HCT116 (cell line): ENCODE results near the gene TTC6. TPM values are rescaled to one million over a fixed set of nuclear protein-coding genes. Genes with fewer than 3 reads are reported as not detected.

Experiments
- ATAC-seq: fragments of 200-7000 bp; cut with Tn5 transposase; 2 replicates; pipeline ENCODE4 v1.9.1; 2020; ENCODE audit warnings: mild to moderate bottlenecking, moderate library complexity
- BruUV-seq: library from RNA; stranded (reverse); fragments of 400-500 nt; replicated peaks from 2 replicates; lab custom pipeline; 2021; lab: Mats Ljungman, UMichigan
- CTCF ChIA-PET: fragments of 300-600 bp; sonication (Branson Sonifier 250); formaldehyde crosslinking; loops from one replicate; lab custom pipeline; 2021; ENCODE audit warnings: antibody characterized with exemption; lab: Charles Lee
- POLR2A ChIA-PET: fragments of 300-600, 350-600 bp; sonication (Branson Sonifier 250); formaldehyde crosslinking; loops from one replicate; lab custom pipeline; 2021; ENCODE audit warnings: antibody characterized with exemption; lab: Charles Lee
- RAD21 ChIA-PET, 2 experiments: fragments of 300-600 bp; sonication (Branson Sonifier 250); formaldehyde crosslinking; loops; one replicate each; lab custom pipeline; 2023; ENCODE audit warnings: low total read pairs in 2 of 2; ENCODE audit not compliant: uncharacterized antibody in 2 of 2, unreplicated experiment in 2 of 2, low non-redundant PET in 1 of 2; lab: Charles Lee
- DNase-seq: peaks from one replicate; pipeline ENCODE4 v3.0.0-alpha.2; 2010; ENCODE audit warnings: low read depth, low spot score
- H2AFZ ChIP-seq: fragments of 200-600 bp; shearing (Covaris generic), sonication (generic); 2 replicates; pipeline ENCODE4 v1.6.1; 2017; ENCODE audit warnings: low read depth, mixed run types, mixed read lengths, antibody characterized with exemption, low read length; ENCODE audit not compliant: poor library complexity, severe bottlenecking
- H3K27ac ChIP-seq: 2 replicates; pipeline ENCODE4 v1.5.1; 2012; ENCODE audit warnings: low read depth, low read length
- H3K27me3 ChIP-seq: fragments of 200-600 bp; sonication (generic); 2 replicates; pipeline ENCODE4 v1.6.1; 2016; ENCODE audit warnings: mixed run types, low read length, mixed read lengths; ENCODE audit not compliant: insufficient read depth
- H3K36me3 ChIP-seq, 2 experiments: fragments of 200-500 bp in 1 of 2; fragments of 200-600 bp in 1 of 2; sonication (Bioruptor generic) in 1 of 2; sonication (generic) in 1 of 2; 2 replicates each; pipeline versions ENCODE4 v1.5.1 to v1.6.1; 2014 to 2016; ENCODE audit warnings: low read length in 2 of 2, inconsistent platforms in 1 of 2, mixed read lengths in 1 of 2, mixed run types in 1 of 2; ENCODE audit not compliant: insufficient read depth in 2 of 2, control insufficient read depth in 1 of 2
- H3K4me1 ChIP-seq, 2 experiments: fragments of 200-600 bp in 1 of 2; sonication (generic) in 1 of 2; 2 replicates each; pipeline versions ENCODE4 v1.5.1 to v1.6.1; 2012 to 2017; ENCODE audit warnings: low read length in 2 of 2, inconsistent platforms in 1 of 2, mild to moderate bottlenecking in 1 of 2, mixed read lengths in 1 of 2, mixed run types in 1 of 2, moderate library complexity in 1 of 2; ENCODE audit not compliant: insufficient read depth in 2 of 2, control insufficient read depth in 1 of 2
- H3K4me2 ChIP-seq: fragments of 200-600 bp; sonication (generic); 2 replicates; pipeline ENCODE4 v1.6.1; 2017; ENCODE audit warnings: mixed run types, low read length, mixed read lengths
- H3K4me3 ChIP-seq, 2 experiments: fragments of 200-600 bp in 1 of 2; sonication (generic) in 1 of 2; replicated peaks in 1 of 2; 2 replicates each; pipeline ENCODE4 v1.5.1; 2011 to 2016; ENCODE audit warnings: low read length in 2 of 2, control low read depth in 1 of 2, low read depth in 1 of 2, mild to moderate bottlenecking in 1 of 2, mixed read lengths in 1 of 2, mixed run types in 1 of 2
- H3K79me2 ChIP-seq: fragments of 200-600 bp; sonication (generic); 2 replicates; pipeline ENCODE4 v1.6.1; 2017; ENCODE audit warnings: mild to moderate bottlenecking, mixed run types, low read length, moderate library complexity, mixed read lengths; ENCODE audit not compliant: insufficient read depth
- H3K9ac ChIP-seq: fragments of 200-600 bp; sonication (generic); 2 replicates; pipeline ENCODE4 v1.6.1; 2016; ENCODE audit warnings: low read length, mixed read lengths
- H3K9me2 ChIP-seq: fragments of 200-600 bp; sonication (generic), shearing (Covaris generic); 2 replicates; pipeline ENCODE4 v1.6.1; 2017; ENCODE audit warnings: mixed run types, mild to moderate bottlenecking, moderate library complexity; ENCODE audit not compliant: insufficient read depth
- H3K9me3 ChIP-seq, 2 experiments: fragments of 200-500 bp in 1 of 2; fragments of 200-600 bp in 1 of 2; sonication (Bioruptor generic) in 1 of 2; sonication (generic) in 1 of 2; 2 replicates each; pipeline ENCODE4 v1.6.1; 2014 to 2017; ENCODE audit warnings: low read length in 2 of 2, mixed read lengths in 2 of 2, inconsistent platforms in 1 of 2, low read depth in 1 of 2, mild to moderate bottlenecking in 1 of 2, mixed run types in 1 of 2, moderate library complexity in 1 of 2; ENCODE audit not compliant: control insufficient read depth in 1 of 2, insufficient read depth in 1 of 2
- H4K20me1 ChIP-seq: fragments of 200-600 bp; sonication (generic), shearing (Covaris generic); 2 replicates; pipeline ENCODE4 v1.6.1; 2017; ENCODE audit warnings: mixed run types, mild to moderate bottlenecking, moderate library complexity; ENCODE audit not compliant: insufficient read depth
- CEBPB ChIP-seq: IDR thresholded peaks from 2 replicates; pipeline ENCODE4 v1.6.1; 2012; ENCODE audit warnings: low read depth
- EGR1 ChIP-seq: IDR thresholded peaks from 2 replicates; pipeline ENCODE4 v1.6.1; 2012; ENCODE audit warnings: low read depth
- EZH2 ChIP-seq: fragments of 200-600 bp; sonication (generic); IDR thresholded peaks from 2 replicates; pipeline ENCODE4 v1.6.1; 2017; ENCODE audit warnings: antibody characterized with exemption, mixed run types
- FOSL1 ChIP-seq: IDR thresholded peaks from 2 replicates; pipeline ENCODE4 v1.6.1; 2012; ENCODE audit warnings: low read depth
- JUND ChIP-seq: IDR thresholded peaks from 2 replicates; pipeline ENCODE4 v1.6.1; 2012
- POLR2A ChIP-seq: IDR thresholded peaks from 2 replicates; pipeline ENCODE4 v1.7.0; 2011; ENCODE audit warnings: borderline replicate concordance; ENCODE audit not compliant: insufficient read depth, insufficient read length; ENCODE audit errors: extremely low read depth
- POLR2AphosphoS5 ChIP-seq: IDR thresholded peaks from 2 replicates; pipeline ENCODE4 v1.6.1; 2011; ENCODE audit warnings: mild to moderate bottlenecking, low read depth, low read length, moderate library complexity
- RAD21 ChIP-seq: IDR thresholded peaks from 2 replicates; pipeline ENCODE4 v1.6.1; 2012; ENCODE audit warnings: low read depth, mild to moderate bottlenecking
- SIN3A ChIP-seq: IDR thresholded peaks from 2 replicates; pipeline ENCODE4 v1.6.1; 2012; ENCODE audit warnings: low read depth
- SP1 ChIP-seq: IDR thresholded peaks from 2 replicates; pipeline ENCODE4 v1.6.1; 2012; ENCODE audit warnings: low read depth
- SRF ChIP-seq: IDR thresholded peaks from 2 replicates; pipeline ENCODE4 v1.6.1; 2012; ENCODE audit warnings: low read depth
- TCF7L2 ChIP-seq: IDR thresholded peaks from 2 replicates; pipeline ENCODE4 v1.7.0; 2011; ENCODE audit warnings: borderline replicate concordance, inconsistent platforms; ENCODE audit not compliant: insufficient read depth, insufficient read length; ENCODE audit errors: extremely low read depth
- YY1 ChIP-seq: IDR thresholded peaks from 2 replicates; pipeline ENCODE4 v1.6.1; 2011; ENCODE audit warnings: low read length, low read depth, moderate library complexity, mild to moderate bottlenecking; ENCODE audit not compliant: insufficient replicate concordance; ENCODE audit errors: extremely low read depth
- ZFX ChIP-seq: fragments of 450-650 bp; IDR thresholded peaks from 2 replicates; pipeline ENCODE4 v1.6.1; 2017
- ZNF274 ChIP-seq: fragments of 200-500 bp; sonication (Bioruptor generic); IDR thresholded peaks from 2 replicates; pipeline ENCODE4 v1.6.1; 2014; ENCODE audit warnings: mild to moderate bottlenecking, low read depth, low read length, inconsistent platforms
- intact Hi-C: fragments of 100-400 bp; cut with micrococcal nuclease; formaldehyde crosslinking; loops from 2 replicates; pipeline ENCODE4 v1.10.0; 2022
- total RNA-seq: library from RNA; stranded (reverse); gene quantifications from one replicate; pipeline ENCODE4 v1.2.1, GENCODE V29; 2021; ENCODE audit not compliant: unreplicated experiment
- TF ChIP-seq, protein P1 (sequence below), 3 experiments: fragments of 200-600 bp in 1 of 3; sonication (generic) in 1 of 3; IDR thresholded peaks in 2 of 3; conservative IDR thresholded peaks in 1 of 3; 2 replicates each; pipeline ENCODE4 v1.5.1; 2012 to 2017; ENCODE audit warnings: low read depth in 2 of 3, low read length in 2 of 3, antibody characterized with exemption in 1 of 3, borderline replicate concordance in 1 of 3, control low read depth in 1 of 3, mild to moderate bottlenecking in 1 of 3, mixed read lengths in 1 of 3, mixed run types in 1 of 3, moderate library complexity in 1 of 3; ENCODE audit not compliant: insufficient read depth in 1 of 3
- TF ChIP-seq, protein P2 (sequence below): IDR thresholded peaks from 2 replicates; pipeline ENCODE4 v1.6.1; 2011; ENCODE audit warnings: mild to moderate bottlenecking, low read length, moderate library complexity; ENCODE audit not compliant: insufficient replicate concordance; ENCODE audit errors: extremely low read depth
- TF ChIP-seq, protein P3 (sequence below): IDR thresholded peaks from 2 replicates; pipeline ENCODE4 v1.6.1; 2012; ENCODE audit warnings: low read depth
- TF ChIP-seq, protein P4 (sequence below): IDR thresholded peaks from 2 replicates; pipeline ENCODE4 v1.6.1; 2012
- TF ChIP-seq, protein P5 (sequence below): IDR thresholded peaks from 2 replicates; pipeline ENCODE4 v1.6.1; 2012

TTC6 gene
- total RNA-seq, 1 experiment from 2014 or later, result 0.10 TPM

DNA sequence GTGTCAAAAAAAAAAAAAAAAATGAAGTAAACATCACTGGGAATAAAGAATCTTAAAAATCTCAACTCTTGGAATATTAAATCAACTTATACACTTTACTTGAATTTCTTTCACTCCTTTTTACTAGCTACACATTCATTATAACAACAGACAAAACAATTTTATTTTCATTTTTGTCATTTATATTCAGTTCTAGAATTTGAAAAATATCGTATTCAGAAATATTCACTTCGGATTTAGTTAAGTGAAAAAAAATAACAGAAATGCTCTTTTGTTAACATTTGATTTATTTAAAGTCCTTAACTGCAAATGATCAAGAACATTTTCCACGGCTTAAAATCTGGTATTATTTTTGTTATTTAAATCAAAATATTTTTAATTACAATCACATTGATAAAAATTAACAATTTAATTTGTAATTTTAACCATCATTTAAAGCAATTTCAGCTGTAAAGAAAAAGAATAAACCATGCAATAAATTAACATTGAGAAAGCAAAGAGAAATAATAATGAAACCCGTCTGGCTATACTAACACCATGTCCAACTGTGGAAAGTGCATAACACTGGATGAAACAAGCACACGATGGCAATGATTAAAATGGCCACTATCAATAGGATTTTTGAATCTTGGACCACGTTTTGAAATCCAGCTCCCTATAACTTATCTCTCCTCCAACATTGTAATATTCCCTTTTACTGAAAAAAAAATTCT is 5.6 kb upstream of the TTC6 start:
- H3K4me2 ChIP-seq, result no peak overlapping the region
- intact Hi-C loops, result no loop called here
- H3K27ac ChIP-seq, result no peak overlapping the region
- H3K4me3 ChIP-seq, result no peak overlapping the region
- ChIA-PET CTCF (no interaction called here), RAD21 (interaction anchor here in 1 of 2 experiments (0.6 kb wide), 1 partner anchor 285 kb away, joined by 3 read pairs; no protein-coding TSS in a partner anchor)
- H3K4me1 ChIP-seq, result peaks cover 0 to 8% of the 10 kb centered on the region in 2 experiments
- H3K27me3 ChIP-seq, result no peaks in the 10 kb centered on the region
- no peaks in the 10 kb centered on the region for H4K20me1 ChIP-seq
- no peaks in the 10 kb centered on the region for H3K9me2 ChIP-seq
- H2AFZ ChIP-seq, result no peak overlapping the region
- BruUV-seq, result no TSS peak
- TF ChIP-seq, protein P1, sequence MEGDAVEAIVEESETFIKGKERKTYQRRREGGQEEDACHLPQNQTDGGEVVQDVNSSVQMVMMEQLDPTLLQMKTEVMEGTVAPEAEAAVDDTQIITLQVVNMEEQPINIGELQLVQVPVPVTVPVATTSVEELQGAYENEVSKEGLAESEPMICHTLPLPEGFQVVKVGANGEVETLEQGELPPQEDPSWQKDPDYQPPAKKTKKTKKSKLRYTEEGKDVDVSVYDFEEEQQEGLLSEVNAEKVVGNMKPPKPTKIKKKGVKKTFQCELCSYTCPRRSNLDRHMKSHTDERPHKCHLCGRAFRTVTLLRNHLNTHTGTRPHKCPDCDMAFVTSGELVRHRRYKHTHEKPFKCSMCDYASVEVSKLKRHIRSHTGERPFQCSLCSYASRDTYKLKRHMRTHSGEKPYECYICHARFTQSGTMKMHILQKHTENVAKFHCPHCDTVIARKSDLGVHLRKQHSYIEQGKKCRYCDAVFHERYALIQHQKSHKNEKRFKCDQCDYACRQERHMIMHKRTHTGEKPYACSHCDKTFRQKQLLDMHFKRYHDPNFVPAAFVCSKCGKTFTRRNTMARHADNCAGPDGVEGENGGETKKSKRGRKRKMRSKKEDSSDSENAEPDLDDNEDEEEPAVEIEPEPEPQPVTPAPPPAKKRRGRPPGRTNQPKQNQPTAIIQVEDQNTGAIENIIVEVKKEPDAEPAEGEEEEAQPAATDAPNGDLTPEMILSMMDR (IDR thresholded peaks at IDR 0.05 in 2 of 3, conservative IDR thresholded peaks at IDR 0.05 in 1 of 3; ENCODE audit: borderline replicate concordance in 1 of 3, insufficient read depth in 1 of 3, low read depth in 2 of 3, low read length in 2 of 3), result no peak
- TF ChIP-seq ZFX, result no peak
- TF ChIP-seq FOSL1, result no peak
- no peak for TF ChIP-seq YY1
- no peak for TF ChIP-seq POLR2A
- TF ChIP-seq, protein P2, sequence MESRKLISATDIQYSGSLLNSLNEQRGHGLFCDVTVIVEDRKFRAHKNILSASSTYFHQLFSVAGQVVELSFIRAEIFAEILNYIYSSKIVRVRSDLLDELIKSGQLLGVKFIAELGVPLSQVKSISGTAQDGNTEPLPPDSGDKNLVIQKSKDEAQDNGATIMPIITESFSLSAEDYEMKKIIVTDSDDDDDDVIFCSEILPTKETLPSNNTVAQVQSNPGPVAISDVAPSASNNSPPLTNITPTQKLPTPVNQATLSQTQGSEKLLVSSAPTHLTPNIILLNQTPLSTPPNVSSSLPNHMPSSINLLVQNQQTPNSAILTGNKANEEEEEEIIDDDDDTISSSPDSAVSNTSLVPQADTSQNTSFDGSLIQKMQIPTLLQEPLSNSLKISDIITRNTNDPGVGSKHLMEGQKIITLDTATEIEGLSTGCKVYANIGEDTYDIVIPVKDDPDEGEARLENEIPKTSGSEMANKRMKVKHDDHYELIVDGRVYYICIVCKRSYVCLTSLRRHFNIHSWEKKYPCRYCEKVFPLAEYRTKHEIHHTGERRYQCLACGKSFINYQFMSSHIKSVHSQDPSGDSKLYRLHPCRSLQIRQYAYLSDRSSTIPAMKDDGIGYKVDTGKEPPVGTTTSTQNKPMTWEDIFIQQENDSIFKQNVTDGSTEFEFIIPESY, result no peak
- TF ChIP-seq POLR2AphosphoS5, result no peak
- no peak for TF ChIP-seq JUND
- TF ChIP-seq EGR1, result no peak
- TF ChIP-seq ZNF274, result no peak
- TF ChIP-seq, protein P3, sequence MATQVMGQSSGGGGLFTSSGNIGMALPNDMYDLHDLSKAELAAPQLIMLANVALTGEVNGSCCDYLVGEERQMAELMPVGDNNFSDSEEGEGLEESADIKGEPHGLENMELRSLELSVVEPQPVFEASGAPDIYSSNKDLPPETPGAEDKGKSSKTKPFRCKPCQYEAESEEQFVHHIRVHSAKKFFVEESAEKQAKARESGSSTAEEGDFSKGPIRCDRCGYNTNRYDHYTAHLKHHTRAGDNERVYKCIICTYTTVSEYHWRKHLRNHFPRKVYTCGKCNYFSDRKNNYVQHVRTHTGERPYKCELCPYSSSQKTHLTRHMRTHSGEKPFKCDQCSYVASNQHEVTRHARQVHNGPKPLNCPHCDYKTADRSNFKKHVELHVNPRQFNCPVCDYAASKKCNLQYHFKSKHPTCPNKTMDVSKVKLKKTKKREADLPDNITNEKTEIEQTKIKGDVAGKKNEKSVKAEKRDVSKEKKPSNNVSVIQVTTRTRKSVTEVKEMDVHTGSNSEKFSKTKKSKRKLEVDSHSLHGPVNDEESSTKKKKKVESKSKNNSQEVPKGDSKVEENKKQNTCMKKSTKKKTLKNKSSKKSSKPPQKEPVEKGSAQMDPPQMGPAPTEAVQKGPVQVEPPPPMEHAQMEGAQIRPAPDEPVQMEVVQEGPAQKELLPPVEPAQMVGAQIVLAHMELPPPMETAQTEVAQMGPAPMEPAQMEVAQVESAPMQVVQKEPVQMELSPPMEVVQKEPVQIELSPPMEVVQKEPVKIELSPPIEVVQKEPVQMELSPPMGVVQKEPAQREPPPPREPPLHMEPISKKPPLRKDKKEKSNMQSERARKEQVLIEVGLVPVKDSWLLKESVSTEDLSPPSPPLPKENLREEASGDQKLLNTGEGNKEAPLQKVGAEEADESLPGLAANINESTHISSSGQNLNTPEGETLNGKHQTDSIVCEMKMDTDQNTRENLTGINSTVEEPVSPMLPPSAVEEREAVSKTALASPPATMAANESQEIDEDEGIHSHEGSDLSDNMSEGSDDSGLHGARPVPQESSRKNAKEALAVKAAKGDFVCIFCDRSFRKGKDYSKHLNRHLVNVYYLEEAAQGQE, result no peak
- TF ChIP-seq SRF, result no peak
- no peak for TF ChIP-seq TCF7L2
- TF ChIP-seq CEBPB, result no peak
- TF ChIP-seq, protein P4, sequence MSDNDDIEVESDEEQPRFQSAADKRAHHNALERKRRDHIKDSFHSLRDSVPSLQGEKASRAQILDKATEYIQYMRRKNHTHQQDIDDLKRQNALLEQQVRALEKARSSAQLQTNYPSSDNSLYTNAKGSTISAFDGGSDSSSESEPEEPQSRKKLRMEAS, result no peak
- TF ChIP-seq SIN3A, result no peak
- TF ChIP-seq, protein P5, sequence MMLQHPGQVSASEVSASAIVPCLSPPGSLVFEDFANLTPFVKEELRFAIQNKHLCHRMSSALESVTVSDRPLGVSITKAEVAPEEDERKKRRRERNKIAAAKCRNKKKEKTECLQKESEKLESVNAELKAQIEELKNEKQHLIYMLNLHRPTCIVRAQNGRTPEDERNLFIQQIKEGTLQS, result no peak
- TF ChIP-seq SP1, result no peak
- no peak for TF ChIP-seq RAD21
- no peak for TF ChIP-seq EZH2
- TF ChIP-seq, all 23 proteins: peak for 0
- no peaks in the 10 kb centered on the region for H3K79me2 ChIP-seq
- no peak overlapping the region for H3K9ac ChIP-seq
- H3K9me3 ChIP-seq, result no peaks in the 10 kb centered on the region
- POLR2A ChIA-PET, result no interaction called here
- H3K36me3 ChIP-seq, result no peaks in the 10 kb centered on the region
- no peak for DNase-seq
- no peak for ATAC-seq
